ENCODE measurements around the gene C19orf67.
A peak's percentile ranks its signal among the peaks of the same experiment; 100 is the strongest.

C19orf67 gene

DNA sequence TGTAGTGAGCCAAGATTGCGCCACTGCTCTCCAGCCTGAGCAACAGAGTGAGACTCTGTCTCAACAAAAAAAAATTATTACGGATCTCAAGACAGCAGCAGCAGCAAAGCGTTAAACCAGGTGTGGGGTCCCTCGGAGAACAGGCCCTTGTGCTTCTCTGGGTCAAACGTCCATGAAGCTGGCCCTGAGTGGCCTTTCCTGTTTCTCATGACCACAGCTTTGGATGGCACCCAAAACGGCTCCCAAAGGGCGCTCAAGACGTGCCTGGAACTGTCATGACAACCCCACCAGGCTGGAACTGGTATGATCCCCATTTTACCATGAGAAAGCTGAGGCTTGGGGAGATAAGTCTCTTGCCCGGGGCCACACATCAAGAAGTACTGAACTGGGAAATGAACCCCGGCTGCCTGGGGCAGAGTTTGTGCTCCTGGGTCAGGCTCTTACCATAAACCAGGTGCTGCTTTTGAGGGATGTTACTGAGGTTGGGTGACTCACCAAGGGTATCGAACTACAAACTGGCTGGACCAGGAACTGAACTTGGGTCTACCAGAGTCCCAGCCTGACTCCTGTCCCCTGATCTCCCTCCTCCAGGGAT is 16.6 kb upstream of the C19orf67 start:
- TF ChIP-seq, protein P1, sequence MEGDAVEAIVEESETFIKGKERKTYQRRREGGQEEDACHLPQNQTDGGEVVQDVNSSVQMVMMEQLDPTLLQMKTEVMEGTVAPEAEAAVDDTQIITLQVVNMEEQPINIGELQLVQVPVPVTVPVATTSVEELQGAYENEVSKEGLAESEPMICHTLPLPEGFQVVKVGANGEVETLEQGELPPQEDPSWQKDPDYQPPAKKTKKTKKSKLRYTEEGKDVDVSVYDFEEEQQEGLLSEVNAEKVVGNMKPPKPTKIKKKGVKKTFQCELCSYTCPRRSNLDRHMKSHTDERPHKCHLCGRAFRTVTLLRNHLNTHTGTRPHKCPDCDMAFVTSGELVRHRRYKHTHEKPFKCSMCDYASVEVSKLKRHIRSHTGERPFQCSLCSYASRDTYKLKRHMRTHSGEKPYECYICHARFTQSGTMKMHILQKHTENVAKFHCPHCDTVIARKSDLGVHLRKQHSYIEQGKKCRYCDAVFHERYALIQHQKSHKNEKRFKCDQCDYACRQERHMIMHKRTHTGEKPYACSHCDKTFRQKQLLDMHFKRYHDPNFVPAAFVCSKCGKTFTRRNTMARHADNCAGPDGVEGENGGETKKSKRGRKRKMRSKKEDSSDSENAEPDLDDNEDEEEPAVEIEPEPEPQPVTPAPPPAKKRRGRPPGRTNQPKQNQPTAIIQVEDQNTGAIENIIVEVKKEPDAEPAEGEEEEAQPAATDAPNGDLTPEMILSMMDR (conservative IDR thresholded peaks at IDR 0.05; ENCODE audit: low read depth, low read length): no peak
- no peak for DNase-seq (ENCODE audit: low read depth)
- H3K4me3 ChIP-seq (ENCODE audit: low read depth, low read length): no peak overlapping the region

DNA sequence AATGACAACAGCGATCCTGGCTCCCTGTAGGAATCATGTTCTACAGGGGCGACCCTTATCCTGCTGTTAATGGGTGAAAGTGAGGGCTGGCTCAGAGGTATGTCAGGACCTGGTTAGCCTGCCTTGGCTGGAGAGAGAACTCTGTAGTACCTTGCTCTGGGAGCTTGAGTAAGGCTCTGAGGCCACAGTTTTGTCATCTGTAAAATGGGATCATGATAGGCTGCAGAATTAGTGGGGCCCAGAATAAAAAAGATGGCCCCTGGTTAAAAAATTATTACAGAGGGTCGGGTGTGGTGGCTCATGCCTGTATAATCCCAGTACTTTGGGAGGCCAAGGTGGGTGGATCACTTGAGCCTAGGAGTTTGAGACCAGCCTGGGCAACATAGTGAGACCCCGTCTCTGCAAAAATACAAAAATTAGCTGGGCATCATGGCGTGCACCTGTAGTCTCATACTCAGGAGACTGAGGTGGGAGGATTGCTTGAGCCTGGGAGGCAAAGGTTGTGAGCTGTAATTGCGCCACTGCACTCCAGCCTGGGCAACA is 15.5 kb upstream of the C19orf67 start:
- TF ChIP-seq, protein P1 (conservative IDR thresholded peaks at IDR 0.05; ENCODE audit: low read depth, low read length): no peak
- H3K4me3 ChIP-seq (ENCODE audit: low read depth, low read length): no peak overlapping the region
- no peak for DNase-seq (ENCODE audit: low read depth)

DNA sequence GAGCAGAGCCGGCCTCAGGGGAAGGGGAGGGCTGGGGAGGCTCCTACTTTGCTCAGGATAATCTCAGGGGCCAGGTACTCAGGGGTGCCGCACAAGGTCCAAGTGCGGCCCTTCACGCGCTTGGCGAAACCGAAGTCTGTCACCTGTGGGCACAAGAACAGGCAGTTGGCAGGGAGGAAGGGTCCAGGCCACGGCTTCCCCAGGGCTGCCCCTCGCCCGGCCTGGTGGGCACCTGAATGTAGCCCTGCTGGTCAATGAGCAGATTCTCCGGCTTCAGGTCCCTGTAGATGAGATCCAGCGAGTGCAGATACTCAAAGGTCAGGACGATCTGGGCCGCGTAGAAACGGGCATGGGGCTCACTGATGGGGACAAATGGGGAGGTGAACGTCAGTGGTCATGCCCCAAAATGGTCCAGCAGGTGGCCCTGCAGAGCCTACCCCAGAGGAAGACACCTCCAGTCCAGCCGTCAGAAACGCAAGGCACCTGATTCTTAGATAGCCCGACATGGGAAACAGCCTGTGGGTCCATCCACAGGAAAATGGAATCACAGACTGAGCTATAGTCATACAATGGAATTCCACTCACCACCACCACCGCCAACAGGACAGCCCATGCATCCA is 12.1 kb upstream of the C19orf67 start:
- TF ChIP-seq, protein P1 (conservative IDR thresholded peaks at IDR 0.05; ENCODE audit: low read depth, low read length): peak; percentile 38
- DNase-seq (ENCODE audit: low read depth): no peak
- H3K4me3 ChIP-seq (ENCODE audit: low read depth, low read length): no peak overlapping the region

GRCh38 chr19:14096272-14096992 is 10.8 kb upstream of the C19orf67 start:
- H3K4me3 ChIP-seq (ENCODE audit: low read depth, low read length): no peak overlapping the region
- TF ChIP-seq, protein P1 (conservative IDR thresholded peaks at IDR 0.05; ENCODE audit: low read depth, low read length): peak; percentile 45
- no peak for DNase-seq (ENCODE audit: low read depth)

GRCh38 chr19:14094854-14095253 is 9.3 kb upstream of the C19orf67 start:
- TF ChIP-seq, protein P1 (conservative IDR thresholded peaks at IDR 0.05; ENCODE audit: low read depth, low read length): no peak
- H3K4me3 ChIP-seq (ENCODE audit: low read depth, low read length): no peak overlapping the region
- DNase-seq (ENCODE audit: low read depth): no peak

DNA sequence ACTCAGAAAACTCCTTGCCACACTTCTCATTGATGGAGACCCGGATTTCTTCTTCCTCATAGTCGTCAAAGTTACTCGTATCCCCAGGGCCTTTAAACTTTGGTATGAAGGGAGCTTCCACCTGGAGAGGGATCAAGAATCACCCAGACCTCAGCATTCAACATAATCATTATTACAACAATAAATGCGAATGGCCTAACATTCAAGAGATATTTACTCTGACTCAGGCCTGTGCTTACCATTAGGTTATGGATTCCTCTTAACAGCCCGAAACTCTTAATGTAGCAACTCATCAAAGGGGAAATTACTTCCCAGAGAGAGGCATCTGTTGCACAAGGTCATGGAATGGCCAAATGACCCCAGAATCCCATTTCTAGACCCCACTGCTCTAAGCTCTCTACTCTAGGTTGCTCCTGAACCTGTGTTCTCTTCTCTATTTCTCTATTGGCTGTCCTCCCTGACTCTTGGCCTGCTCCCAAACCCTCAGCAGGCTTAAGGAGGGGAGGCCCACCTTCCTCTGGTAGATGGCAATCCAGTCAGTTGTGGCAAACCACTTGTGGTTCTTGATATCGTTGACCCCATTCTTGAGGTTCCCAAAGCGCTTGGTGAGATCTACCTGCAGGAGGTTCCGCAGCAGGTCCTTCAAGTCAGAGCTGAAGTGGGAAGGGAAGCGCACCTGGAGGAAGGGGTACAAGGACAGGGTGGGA is 7.7 kb upstream of the C19orf67 start:
- no peak for DNase-seq (ENCODE audit: low read depth)
- TF ChIP-seq, protein P1 (conservative IDR thresholded peaks at IDR 0.05; ENCODE audit: low read depth, low read length): no peak
- H3K4me3 ChIP-seq (ENCODE audit: low read depth, low read length): no peak overlapping the region

Measured in choroid plexus epithelial cell (primary cell).